CD4-positive, alpha-beta memory T cell (primary cell): Measurements from ENCODE around the gene SHC3. TPM values are rescaled to one million over a fixed set of nuclear protein-coding genes. Genes with fewer than 3 reads are reported as not detected.

ENCODE experiments used
- CTCF ChIA-PET: fragments of 350-600 bp; sonication (Branson Sonifier 250); formaldehyde crosslinking; loops from one replicate; lab custom pipeline; 2021; ENCODE audit warnings: inconsistent platforms; ENCODE audit not compliant: partially characterized antibody; lab: Charles Lee
- POLR2A ChIA-PET: fragments of 350-600 bp; sonication (Branson Sonifier 250); formaldehyde crosslinking; loops from one replicate; lab custom pipeline; 2021; ENCODE audit not compliant: partially characterized antibody; lab: Charles Lee
- DNase-seq, 5 donors: peaks; one replicate each; pipeline versions ENCODE4 v3.0.0 to v3.0.0-alpha.2; 2020 to 2022; ENCODE audit warnings: mixed read lengths in 1 of 5
- H3K27ac ChIP-seq: one replicate; pipeline ENCODE4 v1.7.0; 2013; ENCODE audit warnings: low read depth, low read length
- H3K27me3 ChIP-seq: 2 replicates; pipeline ENCODE4 v1.7.0; 2013; ENCODE audit warnings: mild to moderate bottlenecking, low read length, moderate library complexity; ENCODE audit not compliant: insufficient read depth
- H3K36me3 ChIP-seq: 2 replicates; pipeline ENCODE4 v1.7.0; 2013; ENCODE audit warnings: mild to moderate bottlenecking, low read length, moderate library complexity; ENCODE audit not compliant: insufficient read depth
- H3K4me1 ChIP-seq: 2 replicates; pipeline ENCODE4 v1.7.0; 2013; ENCODE audit warnings: mild to moderate bottlenecking, low read length, moderate library complexity; ENCODE audit not compliant: insufficient read depth
- H3K4me3 ChIP-seq, 2 donors: one replicate each; pipeline ENCODE4 v1.7.0; 2013; ENCODE audit warnings: low read length in 2 of 2, mild to moderate bottlenecking in 1 of 2
- H3K9me3 ChIP-seq, 2 donors: one replicate each; pipeline ENCODE4 v1.7.0; 2013; ENCODE audit warnings: low read length in 2 of 2, control low read depth in 1 of 2; ENCODE audit not compliant: control insufficient read depth in 1 of 2
- H3K27ac Mint-ChIP-seq, 7 donors: one replicate each; pipeline ENCODE4 v1.8.0; 2020 to 2021; ENCODE audit warnings: mixed read lengths in 7 of 7, mild to moderate bottlenecking in 6 of 7, inconsistent platforms in 3 of 7, moderate library complexity in 3 of 7
- H3K27me3 Mint-ChIP-seq, 2 donors: one replicate each; pipeline ENCODE4 v1.8.0; 2020 to 2021; ENCODE audit warnings: mixed read lengths in 2 of 2
- H3K36me3 Mint-ChIP-seq, 2 donors: one replicate each; pipeline ENCODE4 v1.8.0; 2020 to 2021; ENCODE audit warnings: mixed read lengths in 2 of 2, inconsistent platforms in 1 of 2, mild to moderate bottlenecking in 1 of 2
- H3K4me1 Mint-ChIP-seq, 4 donors: one replicate each; pipeline ENCODE4 v1.8.0; 2020 to 2021; ENCODE audit warnings: mixed read lengths in 4 of 4, mild to moderate bottlenecking in 1 of 4
- H3K4me3 Mint-ChIP-seq, 8 donors: one replicate each; pipeline ENCODE4 v1.8.0; 2020 to 2021; ENCODE audit warnings: mixed read lengths in 8 of 8, mild to moderate bottlenecking in 7 of 8, moderate library complexity in 6 of 8, inconsistent platforms in 3 of 8
- H3K9me3 Mint-ChIP-seq, 8 donors: one replicate each; pipeline ENCODE4 v1.8.0; 2020 to 2021; ENCODE audit warnings: mixed read lengths in 8 of 8, mild to moderate bottlenecking in 5 of 8, inconsistent platforms in 3 of 8, moderate library complexity in 1 of 8
- intact Hi-C: fragments of 100-400 bp; cut with micrococcal nuclease; formaldehyde crosslinking; loops from one replicate; pipeline ENCODE4 v1.15.1; 2023
- polyA plus RNA-seq, 2 donors: library from polyadenylated mRNA; unstranded; fragments of 300-500 nt; fragmentation: Illumina TruSeq; gene quantifications; one replicate each; pipeline ENCODE4 v1.2.3, GENCODE V29; 2021
- total RNA-seq, 2 experiments: library from RNA; stranded (reverse); gene quantifications; one replicate each; pipeline ENCODE4 v1.2.3, GENCODE V29; 2021

The SHC3 gene
- total and polyA plus RNA-seq, 4 experiments from 2014 or later, result 0.06 TPM; not detected in 3

DNA sequence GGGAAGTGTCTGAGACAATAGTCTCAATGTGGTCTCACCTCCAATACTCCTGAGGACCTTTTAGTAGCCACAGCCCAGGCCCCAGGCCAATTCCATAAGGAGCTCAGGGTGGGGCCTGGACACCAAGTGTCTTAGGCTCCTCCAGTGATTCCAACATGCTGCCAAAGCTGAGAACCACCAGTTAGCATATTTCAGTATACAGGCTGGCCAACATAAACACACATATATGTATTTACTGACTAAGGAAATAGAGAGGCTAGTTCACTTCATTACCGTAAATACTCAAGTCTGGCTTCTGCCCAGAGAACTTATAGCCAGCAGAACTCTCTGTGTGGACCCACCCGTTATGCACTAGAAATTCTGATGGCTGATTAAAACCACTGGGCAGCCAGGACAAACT lies 163.3 kb downstream of the SHC3 start:
- Histone ChIP-seq H3K36me3 (no peaks in the 10 kb centered on the region), H3K4me1 (no peaks in the 10 kb centered on the region), H3K27ac (no peak overlapping the region), H3K4me3 (no peak overlapping the region), H3K27me3 (peaks cover 7% of the 10 kb centered on the region), H3K9me3 (no peaks in the 10 kb centered on the region)
- POLR2A ChIA-PET, result no interaction called here
- Mint-ChIP-seq H3K36me3 (no peaks in the 10 kb centered on the region), H3K4me1 (no peaks in the 10 kb centered on the region), H3K27ac (no peak overlapping the region), H3K27me3 (peaks cover 6 to 9% of the 10 kb centered on the region in 2 donors), H3K9me3 (peaks cover 0 to 7% (median 0%) of the 10 kb centered on the region in 8 donors), H3K4me3 (no peak overlapping the region)
- intact Hi-C loops, result no loop called here
- DNase-seq, result no peak
- CTCF ChIA-PET, result no interaction called here

DNA sequence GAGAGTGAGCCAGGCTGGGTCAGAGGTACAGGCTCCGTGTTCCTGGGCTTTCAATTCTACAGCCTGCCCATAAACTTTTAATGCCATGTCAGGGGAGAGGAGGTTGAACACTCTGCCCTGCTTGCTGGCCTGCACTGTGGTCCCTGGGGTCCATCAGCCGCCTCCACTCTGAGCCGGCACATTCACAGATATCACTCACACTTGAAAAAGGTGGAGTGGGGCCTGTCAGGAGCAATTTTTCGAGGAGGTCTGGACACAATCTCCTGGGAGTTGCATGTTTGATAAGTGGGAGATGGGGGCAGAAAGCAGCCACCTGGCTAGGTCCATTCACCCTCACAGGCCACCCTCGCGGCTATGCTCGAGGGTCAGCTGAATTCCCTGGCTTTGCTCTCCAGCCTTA lies 164.5 kb downstream of the SHC3 start:
- Mint-ChIP-seq H3K9me3 (peaks cover 0 to 7% (median 0%) of the 10 kb centered on the region in 8 donors), H3K4me1 (no peaks in the 10 kb centered on the region), H3K27ac (no peak overlapping the region), H3K4me3 (no peak overlapping the region), H3K27me3 (peaks cover 5 to 9% of the 10 kb centered on the region in 2 donors), H3K36me3 (no peaks in the 10 kb centered on the region)
- intact Hi-C loops, result no loop called here
- Histone ChIP-seq H3K4me1 (no peaks in the 10 kb centered on the region), H3K9me3 (no peaks in the 10 kb centered on the region), H3K36me3 (no peaks in the 10 kb centered on the region), H3K4me3 (no peak overlapping the region), H3K27me3 (peaks cover 7% of the 10 kb centered on the region), H3K27ac (no peak overlapping the region)
- ChIA-PET POLR2A (no interaction called here), CTCF (no interaction called here)
- no peak for DNase-seq

DNA sequence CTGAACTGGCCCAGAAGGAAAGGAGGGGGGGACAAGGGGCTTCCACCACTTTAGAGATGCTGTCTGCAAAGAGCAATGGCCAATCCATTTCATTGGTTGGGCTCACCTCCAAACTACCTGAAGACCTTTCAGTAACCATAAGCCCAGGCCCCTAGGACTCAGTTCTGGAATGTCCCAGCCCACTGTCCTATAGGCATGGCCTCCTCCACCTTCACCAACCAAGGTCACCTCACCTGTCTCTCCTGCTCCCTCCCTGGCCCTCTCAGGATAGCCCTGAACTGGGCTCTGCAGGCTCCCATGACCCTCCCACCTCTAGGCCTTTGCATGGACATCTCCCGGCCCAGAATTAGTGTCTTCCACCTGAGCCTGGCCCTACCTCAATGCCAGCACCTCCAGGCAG lies 165.0 kb downstream of the SHC3 start:
- no peak overlapping the region for H3K27ac Mint-ChIP-seq
- Histone ChIP-seq H3K27me3 (peaks cover 7% of the 10 kb centered on the region), H3K9me3 (no peaks in the 10 kb centered on the region), H3K4me1 (no peaks in the 10 kb centered on the region), H3K27ac (no peak overlapping the region), H3K36me3 (no peaks in the 10 kb centered on the region), H3K4me3 (no peak overlapping the region)
- no peak overlapping the region for H3K4me3 Mint-ChIP-seq
- no peaks in the 10 kb centered on the region for H3K4me1 Mint-ChIP-seq
- no peak for DNase-seq
- H3K27me3 Mint-ChIP-seq, result peaks cover 5 to 11% of the 10 kb centered on the region in 2 donors
- ChIA-PET POLR2A (no interaction called here), CTCF (no interaction called here)
- no peaks in the 10 kb centered on the region for H3K36me3 Mint-ChIP-seq
- intact Hi-C loops, result no loop called here
- H3K9me3 Mint-ChIP-seq, result peaks cover 0 to 7% (median 0%) of the 10 kb centered on the region in 8 donors

DNA sequence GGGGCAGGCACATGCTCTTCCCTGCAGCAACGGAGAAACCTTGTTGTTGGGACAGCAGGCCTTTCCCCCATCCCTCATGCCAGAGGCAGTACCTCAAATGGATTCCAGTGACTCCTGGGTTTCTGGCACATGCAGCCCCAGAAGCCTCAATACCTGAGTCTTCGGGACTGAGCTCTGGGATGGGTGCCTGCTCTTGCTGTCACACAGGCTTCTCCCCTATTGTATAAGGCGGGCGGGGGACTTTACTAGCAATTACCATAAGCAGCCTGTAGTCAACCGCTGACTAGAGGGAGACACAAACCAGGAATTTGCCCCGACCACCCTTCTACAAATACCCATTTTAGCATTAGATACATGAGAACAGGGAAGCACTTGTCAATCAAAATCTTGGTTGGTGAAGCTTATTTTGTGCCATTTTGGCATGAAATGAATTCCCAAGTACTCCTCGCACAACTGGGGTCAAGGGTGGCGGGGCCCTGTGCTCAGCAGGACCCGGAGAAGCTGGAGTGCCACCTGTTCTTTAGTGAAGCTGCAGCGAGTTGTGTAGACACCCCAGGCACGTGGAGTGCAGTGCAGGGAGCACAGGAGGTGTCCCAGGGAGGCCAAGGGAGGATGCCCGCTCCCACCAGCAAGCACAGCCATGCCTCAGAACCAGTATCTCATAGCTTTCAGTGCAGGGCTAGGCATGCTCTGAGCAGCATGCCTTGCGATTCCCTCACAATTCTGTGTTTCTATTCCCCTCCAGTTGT lies 166.2 kb downstream of the SHC3 start:
- Mint-ChIP-seq H3K4me3 (no peak overlapping the region), H3K4me1 (no peaks in the 10 kb centered on the region), H3K36me3 (no peaks in the 10 kb centered on the region), H3K9me3 (peaks cover 0 to 4% (median 0%) of the 10 kb centered on the region in 8 donors), H3K27me3 (peaks cover 5 to 10% of the 10 kb centered on the region in 2 donors), H3K27ac (no peak overlapping the region)
- Histone ChIP-seq H3K36me3 (no peaks in the 10 kb centered on the region), H3K27ac (no peak overlapping the region), H3K4me1 (no peaks in the 10 kb centered on the region), H3K9me3 (no peaks in the 10 kb centered on the region), H3K27me3 (peaks cover 7% of the 10 kb centered on the region), H3K4me3 (no peak overlapping the region)
- ChIA-PET CTCF (no interaction called here), POLR2A (no interaction called here)
- intact Hi-C loops, result no loop called here
- DNase-seq, result no peak

DNA sequence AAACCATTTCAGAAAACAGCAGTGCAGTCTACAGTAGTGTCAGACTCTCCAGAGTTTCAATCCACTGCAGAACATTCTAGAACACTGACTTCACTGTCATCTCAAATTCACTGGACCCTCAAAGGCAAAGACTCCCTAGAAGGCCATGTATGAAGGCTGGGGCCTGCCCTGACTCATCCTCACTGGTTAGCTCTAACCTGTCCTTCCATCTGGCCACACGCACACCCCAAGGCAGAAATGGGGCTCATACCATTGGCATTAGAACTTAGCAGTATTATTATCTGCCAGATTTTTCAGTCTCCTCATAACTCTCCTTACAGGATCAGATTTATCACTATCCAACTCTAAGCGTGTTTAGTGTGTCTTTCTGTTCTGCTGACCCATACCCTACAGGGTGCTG lies 166.9 kb downstream of the SHC3 start:
- no peak overlapping the region for H3K27ac ChIP-seq
- H3K4me3 Mint-ChIP-seq, result no peak overlapping the region
- no peak overlapping the region for H3K4me3 ChIP-seq
- no peaks in the 10 kb centered on the region for H3K4me1 ChIP-seq
- H3K27me3 ChIP-seq, result peaks cover 7% of the 10 kb centered on the region
- CTCF ChIA-PET, result no interaction called here
- intact Hi-C loops, result no loop called here
- H3K4me1 Mint-ChIP-seq, result no peaks in the 10 kb centered on the region
- no peaks in the 10 kb centered on the region for H3K9me3 ChIP-seq
- H3K27me3 Mint-ChIP-seq, result peaks cover 5 to 8% of the 10 kb centered on the region in 2 donors
- POLR2A ChIA-PET, result no interaction called here
- no peak overlapping the region for H3K27ac Mint-ChIP-seq
- H3K9me3 Mint-ChIP-seq, result no peaks in the 10 kb centered on the region
- no peaks in the 10 kb centered on the region for H3K36me3 Mint-ChIP-seq
- H3K36me3 ChIP-seq, result no peaks in the 10 kb centered on the region
- DNase-seq, result no peak

DNA sequence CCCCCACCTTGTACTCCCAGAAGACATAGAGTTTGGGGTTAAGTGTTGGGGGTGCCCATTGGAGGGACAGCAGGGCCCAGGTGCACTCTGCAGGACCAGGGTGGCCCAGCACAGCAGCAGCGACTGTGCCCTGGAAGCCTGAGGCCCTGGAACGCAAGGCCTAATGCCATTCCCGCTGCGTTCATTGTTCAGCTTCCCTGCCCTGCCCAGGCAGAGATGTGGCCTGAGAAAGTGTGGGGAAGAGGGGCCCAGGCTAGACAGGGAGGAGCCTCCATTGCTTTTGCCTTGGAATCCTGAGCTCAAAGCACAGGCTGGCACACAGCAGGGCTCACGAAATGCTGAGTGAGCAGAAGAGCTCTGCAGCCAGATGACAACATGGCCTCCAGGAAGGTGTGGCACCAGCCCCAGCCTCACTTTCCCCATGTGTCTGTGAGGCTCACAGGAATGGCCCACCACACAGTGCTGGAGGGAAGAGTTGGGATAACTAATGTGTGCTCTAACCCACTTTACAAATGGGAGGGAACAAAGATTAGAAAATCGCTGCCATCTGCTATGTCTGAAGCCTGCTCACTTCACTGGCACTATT lies 168.0 kb downstream of the SHC3 start:
- CTCF ChIA-PET, result interaction anchor here (1.0 kb wide), 1 partner anchor 10 kb away, joined by 4 read pairs; no protein-coding TSS in a partner anchor
- no peak overlapping the region for H3K27ac Mint-ChIP-seq
- H3K4me1 Mint-ChIP-seq, result no peaks in the 10 kb centered on the region
- Histone ChIP-seq H3K4me1 (no peaks in the 10 kb centered on the region), H3K9me3 (no peaks in the 10 kb centered on the region), H3K4me3 (no peak overlapping the region), H3K27ac (no peak overlapping the region), H3K27me3 (peaks cover 7% of the 10 kb centered on the region), H3K36me3 (no peaks in the 10 kb centered on the region)
- H3K27me3 Mint-ChIP-seq, result peaks cover 6 to 7% of the 10 kb centered on the region in 2 donors
- intact Hi-C loops, result no loop called here
- no peaks in the 10 kb centered on the region for H3K36me3 Mint-ChIP-seq
- POLR2A ChIA-PET, result no interaction called here
- H3K4me3 Mint-ChIP-seq, result no peak overlapping the region
- DNase-seq, result no peak
- H3K9me3 Mint-ChIP-seq, result no peaks in the 10 kb centered on the region

DNA sequence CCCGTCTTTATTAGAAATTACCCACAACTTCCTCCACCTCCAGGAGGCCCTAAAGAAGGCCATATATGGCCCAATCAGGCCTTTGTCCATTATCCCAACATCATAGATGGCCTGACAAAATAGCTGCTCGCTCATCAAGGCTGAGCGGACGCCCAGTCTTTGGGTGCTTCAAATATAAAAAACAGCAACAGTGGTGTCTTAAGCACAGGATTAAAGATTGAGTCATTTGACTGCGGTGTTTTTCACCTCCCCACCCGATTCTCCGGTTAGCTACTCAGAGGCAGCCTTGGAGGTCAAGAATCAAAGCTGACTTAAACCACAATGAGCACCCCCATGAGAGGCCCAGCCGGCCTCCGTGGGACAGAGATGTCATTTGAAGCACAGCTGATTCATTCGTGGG lies 168.6 kb downstream of the SHC3 start:
- no peak overlapping the region for H3K4me3 ChIP-seq
- CTCF ChIA-PET, result interaction anchor here (1.0 kb wide), 1 partner anchor 9 kb away, joined by 4 read pairs; no protein-coding TSS in a partner anchor
- Mint-ChIP-seq H3K27me3 (peaks cover 5 to 7% of the 10 kb centered on the region in 2 donors), H3K27ac (no peak overlapping the region), H3K4me1 (no peaks in the 10 kb centered on the region), H3K4me3 (no peak overlapping the region), H3K36me3 (no peaks in the 10 kb centered on the region), H3K9me3 (no peaks in the 10 kb centered on the region)
- H3K4me1 ChIP-seq, result no peaks in the 10 kb centered on the region
- no peak for DNase-seq
- H3K9me3 ChIP-seq, result no peaks in the 10 kb centered on the region
- POLR2A ChIA-PET, result no interaction called here
- peaks cover 1% of the 10 kb centered on the region for H3K27me3 ChIP-seq
- H3K36me3 ChIP-seq, result no peaks in the 10 kb centered on the region
- H3K27ac ChIP-seq, result no peak overlapping the region
- intact Hi-C loops, result no loop called here
